Ishikawa (cell line): ENCODE measurements around the gene MRPL14.

Source experiments
- FOXM1 ChIP-seq: IDR thresholded peaks from 2 replicates; pipeline ENCODE4 v1.6.1; 2012; ENCODE audit warnings: low read depth, borderline replicate concordance
- MAX ChIP-seq: IDR thresholded peaks from 2 replicates; pipeline ENCODE4 v1.6.1; 2012
- TCF12 ChIP-seq: IDR thresholded peaks from 2 replicates; pipeline ENCODE4 v1.6.1; 2012; ENCODE audit warnings: low read depth

GRCh38 chr6:44139351-44139743 lies 12.1 kb upstream of the MRPL14 start:
- TF ChIP-seq MAX: no peak
- TF ChIP-seq TCF12: no peak
- TF ChIP-seq FOXM1: no peak
